HepG2 (cell line): ENCODE results near the gene PSMD1. TPM values are rescaled to one million over a fixed set of nuclear protein-coding genes. Genes with fewer than 3 reads are reported as not detected.

ENCODE experiments used
- ADNP ChIP-seq: sonication (generic); formaldehyde crosslinking; IDR thresholded peaks from 2 replicates; pipeline ENCODE4 v1.4.0; 2020; ENCODE audit warnings: missing genetic modification reagents
- AKAP8 ChIP-seq: sonication (generic); formaldehyde crosslinking; IDR thresholded peaks from 2 replicates; pipeline ENCODE4 v1.5.1; 2020; ENCODE audit warnings: mild to moderate bottlenecking, missing genetic modification reagents
- CENPBD1 ChIP-seq: sonication (generic); formaldehyde crosslinking; IDR thresholded peaks from 2 replicates; pipeline ENCODE4 v1.8.0; 2022; ENCODE audit warnings: missing genetic modification reagents, low read depth, mild to moderate bottlenecking, borderline replicate concordance
- CREM ChIP-seq, 2 experiments: sonication (generic) in 1 of 2; formaldehyde crosslinking in 1 of 2; IDR thresholded peaks; 2 replicates each; pipeline versions ENCODE4 v1.4.0 to v1.6.1; 2016 to 2020; ENCODE audit warnings: antibody characterized with exemption in 1 of 2, mild to moderate bottlenecking in 1 of 2, missing genetic modification reagents in 1 of 2
- FOXM1 ChIP-seq: sonication (generic); formaldehyde crosslinking; IDR thresholded peaks from 2 replicates; pipeline ENCODE4 v1.5.0; 2020; ENCODE audit warnings: missing genetic modification reagents
- HOXD1 ChIP-seq: sonication (generic); formaldehyde crosslinking; IDR thresholded peaks from 2 replicates; pipeline ENCODE4 v1.5.0; 2020; ENCODE audit warnings: missing genetic modification reagents
- MAFG ChIP-seq: sonication (generic); formaldehyde crosslinking; IDR thresholded peaks from 2 replicates; pipeline ENCODE4 v1.5.1; 2020; ENCODE audit warnings: mild to moderate bottlenecking, missing genetic modification reagents
- NCOA1 ChIP-seq: sonication (generic); formaldehyde crosslinking; IDR thresholded peaks from 2 replicates; pipeline ENCODE4 v1.9.0; 2021; ENCODE audit warnings: missing genetic modification reagents
- RCOR2 ChIP-seq: IDR thresholded peaks from 2 replicates; pipeline ENCODE4 v1.6.1; 2016; ENCODE audit warnings: missing biosample characterization, missing genetic modification reagents
- SP140L ChIP-seq: sonication (generic); formaldehyde crosslinking; IDR thresholded peaks from 2 replicates; pipeline ENCODE4 v1.4.0; 2020; ENCODE audit warnings: missing genetic modification reagents, borderline replicate concordance
- SRY ChIP-seq: sonication (generic); formaldehyde crosslinking; IDR thresholded peaks from 2 replicates; pipeline ENCODE4 v1.8.0; 2022; ENCODE audit warnings: mild to moderate bottlenecking, missing genetic modification reagents
- STAG1 ChIP-seq: sonication (generic); formaldehyde crosslinking; IDR thresholded peaks from 2 replicates; pipeline ENCODE4 v1.4.0; 2020; ENCODE audit warnings: missing genetic modification reagents
- TCF12 ChIP-seq, 2 experiments: fragments of 450-650 bp in 1 of 2; sonication (generic) in 1 of 2; formaldehyde crosslinking in 1 of 2; IDR thresholded peaks; 2 replicates each; pipeline versions ENCODE4 v1.6.1 to v1.8.0; 2017 to 2022; ENCODE audit warnings: antibody characterized with exemption in 1 of 2, mild to moderate bottlenecking in 1 of 2, missing genetic modification reagents in 1 of 2, moderate library complexity in 1 of 2
- TEAD3 ChIP-seq: optimal IDR thresholded peaks from 2 replicates; pipeline ENCODE3; 2016; ENCODE audit warnings: borderline replicate concordance
- TFAP4 ChIP-seq: sonication (generic); IDR thresholded peaks from 2 replicates; pipeline ENCODE4 v1.6.1; 2016; ENCODE audit warnings: low read depth, borderline replicate concordance
- XRCC5 ChIP-seq: fragments of 200-400 bp; formaldehyde crosslinking; optimal IDR thresholded peaks from 2 replicates; pipeline ENCODE3; 2017; ENCODE audit warnings: mild to moderate bottlenecking, low read length
- ZC3H4 ChIP-seq: sonication (generic); formaldehyde crosslinking; IDR thresholded peaks from 2 replicates; pipeline ENCODE4 v1.4.0; 2020; ENCODE audit warnings: missing genetic modification reagents, borderline replicate concordance
- ZFP90 ChIP-seq: sonication (generic); formaldehyde crosslinking; IDR thresholded peaks from 2 replicates; pipeline ENCODE4 v1.8.0; 2022; ENCODE audit warnings: missing genetic modification reagents, mild to moderate bottlenecking, inconsistent platforms, borderline replicate concordance
- ZNF160 ChIP-seq: sonication (generic); formaldehyde crosslinking; IDR thresholded peaks from 2 replicates; pipeline ENCODE4 v1.8.0; 2022; ENCODE audit warnings: mild to moderate bottlenecking, inconsistent platforms, missing genetic modification reagents
- ZNF205 ChIP-seq: IDR thresholded peaks from 2 replicates; pipeline ENCODE4 v1.6.1; 2018; ENCODE audit warnings: missing biosample characterization, missing genetic modification reagents
- ZNF354B ChIP-seq: sonication (generic); formaldehyde crosslinking; IDR thresholded peaks from 2 replicates; pipeline ENCODE4 v1.8.0; 2022; ENCODE audit warnings: mild to moderate bottlenecking, missing genetic modification reagents
- polyA plus RNA-seq, 8 experiments: library from polyadenylated mRNA; depleted of rRNA in 3 of 8; stranded (reverse) in 7 of 8; unstranded in 1 of 8; fragments of >200 nt; fragmentation: Illumina TruSeq in 4 of 8; extraction: Trizol in 4 of 8; gene quantifications; 2 replicates each; pipeline versions ENCODE4 v1.2.1 to v1.2.3, GENCODE V29; 2011 to 2016; ENCODE audit warnings: low read depth in 4 of 8, missing spikeins in 1 of 8, mixed read lengths in 1 of 8; ENCODE audit not compliant: insufficient read depth in 1 of 8
- total RNA-seq, 5 experiments: library from RNA; depleted of rRNA; stranded (reverse); fragments of >200 nt; fragmentation: Illumina TruSeq; extraction: Trizol; gene quantifications; 2 replicates each; pipeline ENCODE4 v1.2.3, GENCODE V29; 2016; ENCODE audit warnings: low read depth in 1 of 5
- TF ChIP-seq, protein P1 (sequence below): sonication (generic); formaldehyde crosslinking; IDR thresholded peaks from 2 replicates; pipeline ENCODE4 v1.5.1; 2020; ENCODE audit warnings: mild to moderate bottlenecking, missing genetic modification reagents, moderate library complexity
- TF ChIP-seq, protein P2 (sequence below): IDR thresholded peaks from 2 replicates; pipeline ENCODE4 v1.6.1; 2016
- TF ChIP-seq, protein P3 (sequence below): IDR thresholded peaks from 2 replicates; pipeline ENCODE4 v1.6.1; 2016; ENCODE audit warnings: missing compliant biosample characterization, missing genetic modification reagents, borderline replicate concordance

The PSMD1 gene
- total and polyA plus RNA-seq, 2 of the 13 experiments (the other 11 are each of a cell fraction or from before 2014, with no cell fraction given) = 136 to 191 TPM

DNA sequence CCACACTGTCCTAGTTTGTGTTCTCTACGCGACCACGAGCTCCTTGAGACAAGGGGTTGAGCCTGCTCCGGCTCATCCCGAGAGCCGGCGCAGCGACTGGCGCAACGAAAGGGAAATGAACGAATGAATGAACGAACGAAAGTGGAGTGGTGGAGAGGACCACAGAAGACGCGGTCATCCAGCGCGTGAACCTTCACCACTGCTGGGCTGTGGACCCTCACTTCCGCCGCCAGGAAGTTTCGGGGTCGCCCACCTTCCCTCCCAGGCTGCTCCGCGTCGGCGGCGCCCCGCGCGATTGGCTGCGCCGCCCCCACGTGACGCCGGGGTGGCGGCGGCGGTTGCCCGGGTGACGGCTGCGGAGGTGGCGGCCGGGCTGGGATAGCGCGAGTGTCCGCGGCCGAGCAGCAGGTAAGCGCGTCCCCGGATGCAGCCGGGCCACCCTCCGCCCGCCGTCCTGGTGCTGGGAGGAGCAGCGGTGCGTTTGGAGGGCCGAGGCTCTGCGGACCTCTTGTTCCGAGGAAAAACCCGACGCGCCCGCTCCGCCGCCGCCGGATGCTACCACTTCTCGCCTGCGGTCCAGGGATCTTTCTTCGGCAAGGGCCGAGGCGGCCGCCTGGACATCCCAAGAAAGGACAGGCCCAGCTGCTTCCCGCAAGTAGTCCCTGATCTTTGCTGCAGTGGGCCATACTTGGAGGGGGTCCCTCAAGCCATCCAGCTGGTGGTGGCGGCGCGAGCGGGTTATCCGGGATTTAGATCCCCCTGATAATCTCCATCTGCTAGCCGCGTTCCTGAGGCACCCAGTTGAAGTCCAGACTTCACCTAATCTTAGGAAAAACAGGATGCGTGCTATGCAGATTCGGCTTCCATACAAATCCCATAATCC lies 141.9 kb downstream of the PSMD1 start, which contains the start of gene ARMC9 (continued):
- TF ChIP-seq ZNF354B (CRISPR knock-in tag) = no peak
- no peak for TF ChIP-seq FOXM1 (CRISPR knock-in tag)
- no peak; the same call in 1 of the 2 replicates for TF ChIP-seq ZFP90 (CRISPR knock-in tag)
- TF ChIP-seq XRCC5 = peak; percentile 77
- no peak for TF ChIP-seq TCF12 (IDR thresholded peaks at IDR 0.05)
- 0 out of 2 replicates have a peak, but pooled peaks have one; percentile 37 for TF ChIP-seq TCF12 (CRISPR knock-in tag; IDR thresholded peaks at IDR 0.05)
- peak; percentile 29; the same call in 1 of the 2 replicates for TF ChIP-seq TFAP4
- no peak for TF ChIP-seq ZC3H4 (CRISPR knock-in tag)
- no peak for TF ChIP-seq SP140L (CRISPR knock-in tag)
- TF ChIP-seq, protein P1, sequence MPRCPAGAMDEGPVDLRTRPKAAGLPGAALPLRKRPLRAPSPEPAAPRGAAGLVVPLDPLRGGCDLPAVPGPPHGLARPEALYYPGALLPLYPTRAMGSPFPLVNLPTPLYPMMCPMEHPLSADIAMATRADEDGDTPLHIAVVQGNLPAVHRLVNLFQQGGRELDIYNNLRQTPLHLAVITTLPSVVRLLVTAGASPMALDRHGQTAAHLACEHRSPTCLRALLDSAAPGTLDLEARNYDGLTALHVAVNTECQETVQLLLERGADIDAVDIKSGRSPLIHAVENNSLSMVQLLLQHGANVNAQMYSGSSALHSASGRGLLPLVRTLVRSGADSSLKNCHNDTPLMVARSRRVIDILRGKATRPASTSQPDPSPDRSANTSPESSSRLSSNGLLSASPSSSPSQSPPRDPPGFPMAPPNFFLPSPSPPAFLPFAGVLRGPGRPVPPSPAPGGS (CRISPR knock-in tag) = no peak
- TF ChIP-seq MAFG (CRISPR knock-in tag) = no peak
- TF ChIP-seq RCOR2 (CRISPR knock-in tag) = no peak
- peak; percentile 87 for TF ChIP-seq ZNF160 (CRISPR knock-in tag)
- TF ChIP-seq CREM (IDR thresholded peaks at IDR 0.05) = 0 out of 2 replicates have a peak, but pooled peaks have one; percentile 14
- no peak for TF ChIP-seq CREM (CRISPR knock-in tag; IDR thresholded peaks at IDR 0.05)
- TF ChIP-seq TEAD3 (CRISPR knock-in tag) = peak; percentile 36
- no peak for TF ChIP-seq ADNP
- TF ChIP-seq CENPBD1 (CRISPR knock-in tag) = 0 out of 2 replicates have a peak, but pooled peaks have one; percentile 30
- peak; percentile 49; the same call in 1 of the 2 replicates for TF ChIP-seq AKAP8
- no peak for TF ChIP-seq ZNF205 (CRISPR knock-in tag)
- TF ChIP-seq, protein P2, sequence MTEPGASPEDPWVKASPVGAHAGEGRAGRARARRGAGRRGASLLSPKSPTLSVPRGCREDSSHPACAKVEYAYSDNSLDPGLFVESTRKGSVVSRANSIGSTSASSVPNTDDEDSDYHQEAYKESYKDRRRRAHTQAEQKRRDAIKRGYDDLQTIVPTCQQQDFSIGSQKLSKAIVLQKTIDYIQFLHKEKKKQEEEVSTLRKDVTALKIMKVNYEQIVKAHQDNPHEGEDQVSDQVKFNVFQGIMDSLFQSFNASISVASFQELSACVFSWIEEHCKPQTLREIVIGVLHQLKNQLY = no peak; the same call in 1 of the 2 replicates
- TF ChIP-seq NCOA1 = peak; percentile 41; the same call in 1 of the 2 replicates
- TF ChIP-seq HOXD1 (CRISPR knock-in tag) = peak; percentile 83
- no peak for TF ChIP-seq STAG1 (CRISPR knock-in tag)
- TF ChIP-seq, protein P3, sequence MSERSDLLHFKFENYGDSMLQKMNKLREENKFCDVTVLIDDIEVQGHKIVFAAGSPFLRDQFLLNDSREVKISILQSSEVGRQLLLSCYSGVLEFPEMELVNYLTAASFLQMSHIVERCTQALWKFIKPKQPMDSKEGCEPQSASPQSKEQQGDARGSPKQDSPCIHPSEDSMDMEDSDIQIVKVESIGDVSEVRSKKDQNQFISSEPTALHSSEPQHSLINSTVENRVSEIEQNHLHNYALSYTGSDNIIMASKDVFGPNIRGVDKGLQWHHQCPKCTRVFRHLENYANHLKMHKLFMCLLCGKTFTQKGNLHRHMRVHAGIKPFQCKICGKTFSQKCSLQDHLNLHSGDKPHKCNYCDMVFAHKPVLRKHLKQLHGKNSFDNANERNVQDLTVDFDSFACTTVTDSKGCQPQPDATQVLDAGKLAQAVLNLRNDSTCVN (CRISPR knock-in tag) = no peak
- peak; percentile 87 for TF ChIP-seq SRY (CRISPR knock-in tag)
